Breast epithelium (tissue), 3 donors: ENCODE measurements around the gene AGAP3.

Source experiments
- CTCF ChIP-seq, 3 donors: fragments of 450-650 bp; IDR thresholded peaks; one replicate each; pipeline ENCODE4 v1.5.1; 2016 to 2017; ENCODE audit warnings: antibody characterized with exemption in 3 of 3, mild to moderate bottlenecking in 3 of 3, moderate library complexity in 3 of 3
- POLR2A ChIP-seq: fragments of 450-650 bp; IDR thresholded peaks from one replicate; pipeline ENCODE4 v1.6.1; 2016; ENCODE audit warnings: antibody characterized with exemption, mild to moderate bottlenecking, moderate library complexity

GRCh38 chr7:151083824-151084160 is 2.5 kb upstream of the AGAP3 start:
- TF ChIP-seq CTCF (IDR thresholded peaks at IDR 0.05), result no peak
- no peak for TF ChIP-seq POLR2A
